GM13976 (cell line): ENCODE data around the gene PGAP2.
A peak's percentile ranks its signal among the peaks of the same experiment; 100 is the strongest.

ENCODE experiments used
- DNase-seq: peaks from one replicate; pipeline ENCODE4 v3.0.0; 2012; ENCODE audit warnings: low spot score
- CTCF ChIP-seq: IDR thresholded peaks from 2 replicates; pipeline ENCODE4 v1.5.1; 2012; ENCODE audit warnings: borderline replicate concordance, mild to moderate bottlenecking; ENCODE audit not compliant: insufficient read depth; ENCODE audit errors: extremely low read depth, missing control alignments, control extremely low read depth
- in situ Hi-C: fragments of 300-500 bp; cut with MboI; formaldehyde crosslinking; loops from one replicate; pipeline ENCODE4 v1.12.0; 2022; ENCODE audit warnings: low sequenced_read_pairs, mixed read lengths, inconsistent platforms; ENCODE audit not compliant: unreplicated experiment

PGAP2 gene

GRCh38 chr11:3854660-3854976, 46.3 kb downstream of the PGAP2 start:
- TF ChIP-seq CTCF, result no peak
- DNase-seq, result no peak
- in situ Hi-C loops, result loop anchor here (10.0 kb wide), 1 partner anchor 110 kb away; no protein-coding TSS in a partner anchor

GRCh38 chr11:3854977-3855807, 46.8 kb downstream of the PGAP2 start, which contains the start of gene STIM1:
STIM1 (plus strand) TSS chr11:3855664; CDS start chr11:3856271, 607 bp downstream.
- peak; percentile 93 for DNase-seq
- TF ChIP-seq CTCF, result peak; percentile 95
- in situ Hi-C loops, result loop anchor here (10.0 kb wide), 1 partner anchor 110 kb away; no protein-coding TSS in a partner anchor

GRCh38 chr11:3855808-3856491, 47.6 kb downstream of the PGAP2 start:
- in situ Hi-C loops, result loop anchor here (10.0 kb wide), 1 partner anchor 109 kb away; no protein-coding TSS in a partner anchor
- DNase-seq, result peak; percentile 40

GRCh38 chr11:3856856-3857553, 48.6 kb downstream of the PGAP2 start:
- in situ Hi-C loops, result loop anchor here (10.0 kb wide), 1 partner anchor 108 kb away; no protein-coding TSS in a partner anchor
- no peak for TF ChIP-seq CTCF

More at GRCh38 chr11:3855808-3856491, 47.6 kb downstream of the PGAP2 start:
- no peak for TF ChIP-seq CTCF

GRCh38 chr11:3857628-3858027, 49.3 kb downstream of the PGAP2 start:
- no peak for DNase-seq
- no peak for TF ChIP-seq CTCF
- in situ Hi-C loops, result loop anchor here (10.0 kb wide), 1 partner anchor 107 kb away; no protein-coding TSS in a partner anchor

More at GRCh38 chr11:3856856-3857553, 48.6 kb downstream of the PGAP2 start:
- no peak for DNase-seq

- DNase-seq, result peak; percentile 62
- in situ Hi-C loops, result loop anchor here (10.0 kb wide), 1 partner anchor 105 kb away; no protein-coding TSS in a partner anchor
- no peak for TF ChIP-seq CTCF
Observed at GRCh38 chr11:3859373-3859881, 51.1 kb downstream of the PGAP2 start.
